ENCODE results near the gene TSPEAR.

Gene TSPEAR

GRCh38 chr21:44495611-44496563 is 215.5 kb downstream of the TSPEAR start:
- DNase-seq (ENCODE audit: low read depth in 1 of 2, low spot score in 1 of 2) = no peak

- no peak for DNase-seq (ENCODE audit: low read depth in 1 of 2, low spot score in 1 of 2)
These were observed 216.4 kb downstream of the TSPEAR start for GRCh38 chr21:44494956-44495355.

- no peak for DNase-seq (ENCODE audit: low read depth in 1 of 2, low spot score in 1 of 2)
These were observed 217.0 kb downstream of the TSPEAR start for GRCh38 chr21:44494418-44494817.

DNA sequence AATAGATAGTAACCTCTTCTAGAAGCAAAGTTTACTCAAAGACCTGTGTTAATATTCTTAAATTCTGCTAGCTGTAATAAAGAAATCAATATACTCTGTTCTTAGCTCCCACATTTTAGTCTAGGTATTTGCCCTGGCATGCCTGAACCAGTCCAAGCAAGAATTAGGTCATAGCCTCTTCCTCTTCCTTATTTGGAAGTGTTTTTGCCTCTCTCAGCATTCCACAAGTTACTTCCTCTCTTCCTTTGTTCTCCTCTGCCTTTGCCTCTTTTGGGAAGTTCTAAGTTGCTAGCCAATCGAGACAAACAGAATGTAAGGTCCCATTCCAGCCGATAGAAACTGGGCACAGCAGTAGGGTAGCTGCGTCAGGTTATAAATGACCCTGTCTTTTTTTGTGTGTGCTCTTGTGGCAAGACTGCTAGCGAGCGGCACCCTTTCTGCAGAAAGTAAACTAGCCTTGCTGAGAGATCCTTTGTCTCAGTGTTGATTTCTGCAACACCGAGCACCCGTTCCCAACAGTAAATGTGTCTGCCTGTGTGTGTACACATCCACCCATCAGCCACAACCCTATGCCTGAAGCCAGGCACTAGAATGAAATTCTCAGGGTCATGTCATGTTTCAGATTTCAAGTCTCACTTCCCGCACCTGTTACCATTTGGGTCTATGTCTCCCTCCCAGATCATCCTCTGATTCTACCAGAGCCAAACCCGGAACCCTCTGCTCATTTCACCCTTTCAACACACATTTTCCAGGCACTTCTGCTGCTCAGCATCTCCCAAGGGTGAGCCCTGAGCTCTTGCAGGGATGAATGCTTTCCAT is 218.6 kb downstream of the TSPEAR start:
- DNase-seq (ENCODE audit: low read depth in 1 of 2, low spot score in 1 of 2) = no peak

- DNase-seq (ENCODE audit: low read depth in 1 of 2, low spot score in 1 of 2) = no peak
These were observed 220.6 kb downstream of the TSPEAR start for GRCh38 chr21:44490816-44491215.

DNA sequence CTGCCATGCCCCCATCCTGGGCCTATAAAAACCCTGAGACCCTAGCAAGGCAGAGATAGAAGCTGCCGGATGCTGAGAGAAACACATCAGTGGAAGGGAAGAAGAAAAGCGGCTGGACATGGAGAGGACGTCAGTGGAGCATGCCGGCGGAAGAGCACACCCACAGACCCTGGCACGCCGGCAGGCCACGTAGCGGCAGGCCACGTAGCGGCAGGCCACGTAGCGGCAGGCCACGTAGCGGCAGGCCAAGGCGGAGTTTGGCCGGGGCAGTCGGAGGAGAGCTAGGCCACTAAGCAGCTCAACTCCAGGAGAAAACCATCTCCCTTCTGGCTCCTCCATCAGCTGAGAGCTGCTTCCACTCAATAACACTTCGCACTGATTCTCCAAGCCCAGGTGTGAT is 221.0 kb downstream of the TSPEAR start:
- DNase-seq (ENCODE audit: low read depth in 1 of 2, low spot score in 1 of 2) = no peak

DNA sequence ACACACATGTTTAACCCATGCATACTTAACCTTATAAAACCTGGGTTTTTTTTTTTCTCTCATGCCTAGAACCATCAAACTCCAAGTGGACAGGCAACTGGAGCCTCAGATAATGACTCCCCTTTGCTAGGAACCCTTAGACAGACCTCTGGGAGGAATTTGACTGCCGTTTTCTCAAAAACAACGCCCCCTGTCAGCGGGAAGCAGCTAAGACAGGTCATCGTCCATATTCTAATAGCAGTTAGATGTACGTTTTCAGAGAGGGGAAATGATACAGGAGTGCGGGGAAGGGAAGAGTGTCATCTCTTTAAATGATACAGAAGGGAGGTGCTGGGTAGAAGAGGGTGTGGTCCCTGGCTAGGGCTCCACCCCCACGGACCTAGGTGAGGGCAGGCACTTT is 221.4 kb downstream of the TSPEAR start:
- no peak for DNase-seq (ENCODE audit: low read depth in 1 of 2, low spot score in 1 of 2)

DNA sequence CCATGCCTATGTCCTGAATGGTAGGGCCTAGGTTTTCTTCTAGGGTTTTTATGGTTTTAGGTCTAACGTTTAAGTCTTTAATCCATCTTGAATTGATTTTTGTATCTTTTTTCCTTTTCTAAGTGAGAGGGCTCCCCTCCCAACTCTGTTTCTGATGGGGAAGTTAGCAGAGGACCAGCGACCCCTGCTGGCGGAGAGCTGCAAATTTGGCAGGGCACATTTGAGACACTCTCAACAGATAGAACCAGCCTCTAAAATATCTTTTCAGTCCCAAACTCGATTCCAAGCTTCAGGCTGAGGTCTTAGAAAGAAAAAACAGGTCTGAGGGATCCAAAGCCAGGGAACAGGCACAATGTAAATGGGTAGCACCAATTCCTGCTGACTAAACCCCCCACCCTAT is 223.5 kb downstream of the TSPEAR start:
- peak in 1 of 2 donors; percentile 30 for DNase-seq (ENCODE audit: low read depth in 1 of 2, low spot score in 1 of 2)

GRCh38 chr21:44486302-44486701 is 225.1 kb downstream of the TSPEAR start:
- no peak for DNase-seq (ENCODE audit: low read depth in 1 of 2, low spot score in 1 of 2)

- DNase-seq (ENCODE audit: low read depth in 1 of 2, low spot score in 1 of 2) = no peak
These were observed 225.6 kb downstream of the TSPEAR start for GRCh38 chr21:44485796-44486195.

GRCh38 chr21:44485254-44485793 is 226.0 kb downstream of the TSPEAR start:
- DNase-seq (ENCODE audit: low read depth in 1 of 2, low spot score in 1 of 2) = peak in 1 of 2 donors; percentile 32

DNA sequence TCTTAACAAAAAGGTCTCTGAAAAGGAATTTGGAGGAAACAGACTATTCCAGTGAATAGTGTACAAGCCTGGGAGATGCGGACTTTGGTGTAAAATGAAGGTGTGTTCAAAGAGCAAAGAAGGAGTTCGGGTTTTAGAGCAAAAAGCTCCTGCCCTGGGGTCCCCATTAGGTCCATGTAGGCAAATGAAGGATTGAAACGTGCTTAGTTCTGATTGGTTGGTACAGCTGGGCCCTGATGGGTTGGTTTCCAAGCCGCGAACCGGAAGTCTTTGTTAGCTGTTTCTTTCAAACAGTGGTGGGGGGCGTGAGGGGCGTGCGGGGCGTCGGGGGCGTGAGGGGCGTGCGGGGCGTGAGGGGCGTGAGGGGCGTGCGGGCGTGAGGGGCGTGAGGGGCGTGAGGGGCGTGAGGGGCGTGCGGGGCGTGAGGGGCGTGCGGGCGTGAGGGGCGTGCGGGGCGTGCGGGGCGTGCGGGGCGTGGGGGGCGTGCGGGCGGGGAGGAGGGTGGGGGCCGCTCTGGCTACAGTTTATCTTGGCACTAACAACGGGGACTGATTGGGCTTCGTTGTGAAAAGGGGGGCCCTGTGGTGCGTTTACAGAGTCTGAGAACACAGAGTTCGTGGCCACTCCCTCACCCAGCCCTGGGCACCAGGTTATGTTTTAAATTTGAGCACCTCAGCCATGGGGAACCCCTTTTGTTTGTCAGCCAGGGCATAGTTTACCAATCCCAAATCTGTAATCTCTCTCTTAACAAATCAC is 226.7 kb downstream of the TSPEAR start:
- DNase-seq (ENCODE audit: low read depth in 1 of 2, low spot score in 1 of 2) = no peak

- no peak for DNase-seq (ENCODE audit: low read depth in 1 of 2, low spot score in 1 of 2)
These were observed 227.8 kb downstream of the TSPEAR start for GRCh38 chr21:44483288-44484237.

DNA sequence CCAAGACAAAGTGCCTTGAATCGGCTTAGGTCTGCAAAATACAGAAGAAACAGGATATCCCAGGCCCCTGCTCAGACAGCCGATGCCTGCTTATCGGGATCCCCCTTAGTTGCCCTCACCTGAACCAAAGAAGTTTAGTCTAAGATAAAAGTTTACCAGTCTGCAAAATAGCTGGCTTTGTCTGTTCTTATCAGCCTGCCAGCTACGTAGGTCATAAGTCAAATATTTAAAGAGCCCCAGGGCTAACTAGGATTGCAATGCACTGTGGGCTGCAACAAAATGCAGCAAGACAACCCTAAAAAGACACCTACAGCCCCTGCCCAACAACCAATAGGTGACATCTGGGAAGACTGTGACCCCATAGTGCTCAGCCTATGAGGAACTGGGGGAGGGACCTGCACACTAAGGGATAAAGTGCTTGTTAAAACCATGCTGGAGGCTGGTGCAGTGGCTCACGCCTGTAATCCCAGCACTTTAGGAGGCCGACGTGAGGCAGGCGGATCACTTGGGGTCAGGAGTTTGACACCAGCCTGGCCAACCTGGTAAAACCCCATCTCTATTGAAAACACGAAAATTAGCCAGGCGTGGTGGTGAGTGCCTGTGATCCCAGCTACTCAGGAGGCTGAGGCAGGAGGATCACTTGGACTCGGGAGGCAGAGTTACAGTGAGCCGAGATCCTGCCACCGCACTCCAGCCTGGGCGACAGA is 228.6 kb downstream of the TSPEAR start:
- DNase-seq (ENCODE audit: low read depth in 1 of 2, low spot score in 1 of 2) = no peak

- no peak for DNase-seq (ENCODE audit: low read depth in 1 of 2, low spot score in 1 of 2)
These were observed 230.9 kb downstream of the TSPEAR start for GRCh38 chr21:44480200-44481053.

GRCh38 chr21:44479556-44480199 is 231.7 kb downstream of the TSPEAR start:
- peak in 1 of 2 donors; percentile 22 for DNase-seq (ENCODE audit: low read depth in 1 of 2, low spot score in 1 of 2)

- no peak for DNase-seq (ENCODE audit: low read depth in 1 of 2, low spot score in 1 of 2)
These were observed 232.6 kb downstream of the TSPEAR start for GRCh38 chr21:44478801-44479167.
